HFF-Myc (cell line): ENCODE results near the gene JAZF1.

ENCODE experiments used
- DNase-seq: peaks from one replicate; pipeline ENCODE4 v3.0.0-alpha.2; 2011; ENCODE audit warnings: low read depth; ENCODE audit errors: extremely low read depth
- H3K4me3 ChIP-seq: replicated peaks from 2 replicates; pipeline ENCODE4 v1.5.1; 2011; ENCODE audit warnings: low read depth, mild to moderate bottlenecking, control low read depth, low read length
- CTCF ChIP-seq: IDR thresholded peaks from 2 replicates; pipeline ENCODE4 v1.5.1; 2012; ENCODE audit warnings: mild to moderate bottlenecking, low read depth, low read length, control low read depth; ENCODE audit errors: missing control alignments

JAZF1 gene

GRCh38 chr7:27917119-27917518 lies 263.5 kb downstream of the JAZF1 start:
- no peak overlapping the region for H3K4me3 ChIP-seq
- TF ChIP-seq CTCF: no peak
- DNase-seq: no peak

GRCh38 chr7:27916372-27916771 lies 264.2 kb downstream of the JAZF1 start:
- DNase-seq: no peak
- no peak for TF ChIP-seq CTCF
- no peak overlapping the region for H3K4me3 ChIP-seq

GRCh38 chr7:27914409-27914808 lies 266.2 kb downstream of the JAZF1 start:
- no peak overlapping the region for H3K4me3 ChIP-seq
- DNase-seq: no peak
- no peak for TF ChIP-seq CTCF

- no peak overlapping the region for H3K4me3 ChIP-seq
- no peak for DNase-seq
- no peak for TF ChIP-seq CTCF
Observed at GRCh38 chr7:27912751-27913150, 267.8 kb downstream of the JAZF1 start.

- no peak for DNase-seq
- TF ChIP-seq CTCF: no peak
- H3K4me3 ChIP-seq: no peak overlapping the region
Observed at GRCh38 chr7:27911920-27912319, 268.7 kb downstream of the JAZF1 start.

- TF ChIP-seq CTCF: no peak
- H3K4me3 ChIP-seq: no peak overlapping the region
- DNase-seq: no peak
Observed at GRCh38 chr7:27910326-27910725, 270.3 kb downstream of the JAZF1 start.

GRCh38 chr7:27908534-27909165 lies 271.9 kb downstream of the JAZF1 start:
- TF ChIP-seq CTCF: no peak
- no peak overlapping the region for H3K4me3 ChIP-seq
- no peak for DNase-seq
